ENCODE measurements around the gene MTCL1.

MTCL1 gene

GRCh38 chr18:8703092-8703709 lies 2.2 kb upstream of the MTCL1 start:
- no peak for ATAC-seq
- no peak overlapping the region for H3K27ac Mint-ChIP-seq
- peaks cover 53% of the 10 kb centered on the region for H3K27me3 Mint-ChIP-seq
- peak overlapping the region; percentile 15 for H3K4me3 Mint-ChIP-seq
- peaks cover 31% of the 10 kb centered on the region for H3K4me1 Mint-ChIP-seq
- no peaks in the 10 kb centered on the region for H3K36me3 Mint-ChIP-seq
- no peaks in the 10 kb centered on the region for H3K9me3 Mint-ChIP-seq

GRCh38 chr18:8703781-8704301 lies 1.5 kb upstream of the MTCL1 start:
- peaks cover 53% of the 10 kb centered on the region for H3K27me3 Mint-ChIP-seq
- H3K4me3 Mint-ChIP-seq, result peak overlapping the region; percentile 95
- peak overlapping the region; percentile 69 for H3K27ac Mint-ChIP-seq
- H3K4me1 Mint-ChIP-seq, result peaks cover 31% of the 10 kb centered on the region
- ATAC-seq, result no peak
- H3K9me3 Mint-ChIP-seq, result no peaks in the 10 kb centered on the region
- no peaks in the 10 kb centered on the region for H3K36me3 Mint-ChIP-seq

GRCh38 chr18:8704361-8705237 lies 757 bp upstream of the MTCL1 start:
- ATAC-seq, result peak; percentile 94
- H3K4me1 Mint-ChIP-seq, result peaks cover 31% of the 10 kb centered on the region
- no peaks in the 10 kb centered on the region for H3K36me3 Mint-ChIP-seq
- no peaks in the 10 kb centered on the region for H3K9me3 Mint-ChIP-seq
- H3K27ac Mint-ChIP-seq, result peak overlapping the region; percentile 69
- H3K4me3 Mint-ChIP-seq, result peak overlapping the region; percentile 95
- peaks cover 48% of the 10 kb centered on the region for H3K27me3 Mint-ChIP-seq

- Mint-ChIP-seq H3K4me3 (peak overlapping the region; percentile 94), H3K4me1 (peaks cover 31% of the 10 kb centered on the region), H3K27ac (peak overlapping the region; percentile 53), H3K36me3 (no peaks in the 10 kb centered on the region), H3K9me3 (no peaks in the 10 kb centered on the region), H3K27me3 (peaks cover 42% of the 10 kb centered on the region)
- peak; percentile 0 for ATAC-seq
Observed at GRCh38 chr18:8705961-8706790, 820 bp downstream of the MTCL1 start.

- ATAC-seq, result no peak
- Mint-ChIP-seq H3K4me3 (peak overlapping the region; percentile 94), H3K36me3 (no peaks in the 10 kb centered on the region), H3K27ac (peak overlapping the region; percentile 53), H3K4me1 (peaks cover 31% of the 10 kb centered on the region), H3K9me3 (no peaks in the 10 kb centered on the region), H3K27me3 (peaks cover 41% of the 10 kb centered on the region)
Observed at GRCh38 chr18:8706791-8707555, 1.6 kb downstream of the MTCL1 start.

GRCh38 chr18:8707556-8708300 lies 2.4 kb downstream of the MTCL1 start:
- Mint-ChIP-seq H3K4me1 (peaks cover 31% of the 10 kb centered on the region), H3K36me3 (no peaks in the 10 kb centered on the region), H3K4me3 (peak overlapping the region; percentile 94), H3K27ac (no peak overlapping the region), H3K9me3 (no peaks in the 10 kb centered on the region), H3K27me3 (peaks cover 33% of the 10 kb centered on the region)
- no peak for ATAC-seq

- Mint-ChIP-seq H3K9me3 (no peaks in the 10 kb centered on the region), H3K4me1 (peaks cover 23% of the 10 kb centered on the region), H3K27ac (no peak overlapping the region), H3K4me3 (no peak overlapping the region), H3K27me3 (peaks cover 24% of the 10 kb centered on the region), H3K36me3 (no peaks in the 10 kb centered on the region)
- no peak for ATAC-seq
Observed at GRCh38 chr18:8708670-8709069, 3.3 kb downstream of the MTCL1 start.

GRCh38 chr18:8709248-8710059 lies 4.1 kb downstream of the MTCL1 start:
- Mint-ChIP-seq H3K27me3 (peaks cover 16% of the 10 kb centered on the region), H3K27ac (no peak overlapping the region), H3K4me1 (peaks cover 15% of the 10 kb centered on the region), H3K4me3 (no peak overlapping the region), H3K9me3 (no peaks in the 10 kb centered on the region), H3K36me3 (no peaks in the 10 kb centered on the region)
- no peak for ATAC-seq

- Mint-ChIP-seq H3K36me3 (no peaks in the 10 kb centered on the region), H3K9me3 (no peaks in the 10 kb centered on the region), H3K27ac (no peak overlapping the region), H3K4me1 (peaks cover 8% of the 10 kb centered on the region), H3K27me3 (peaks cover 13% of the 10 kb centered on the region), H3K4me3 (no peak overlapping the region)
- ATAC-seq, result no peak
Observed at GRCh38 chr18:8711736-8712135, 6.4 kb downstream of the MTCL1 start.

- no peak for ATAC-seq
- Mint-ChIP-seq H3K4me3 (no peak overlapping the region), H3K9me3 (no peaks in the 10 kb centered on the region), H3K36me3 (no peaks in the 10 kb centered on the region), H3K4me1 (no peaks in the 10 kb centered on the region), H3K27ac (no peak overlapping the region), H3K27me3 (peaks cover 10% of the 10 kb centered on the region)
Observed at GRCh38 chr18:8713691-8714090, 8.3 kb downstream of the MTCL1 start.

- Mint-ChIP-seq H3K36me3 (no peaks in the 10 kb centered on the region), H3K4me1 (no peaks in the 10 kb centered on the region), H3K27ac (no peak overlapping the region), H3K27me3 (peaks cover 10% of the 10 kb centered on the region), H3K9me3 (no peaks in the 10 kb centered on the region), H3K4me3 (no peak overlapping the region)
- ATAC-seq, result no peak
Observed at GRCh38 chr18:8715599-8715998, 10.2 kb downstream of the MTCL1 start.

GRCh38 chr18:8717011-8717770 lies 11.8 kb downstream of the MTCL1 start:
- no peak overlapping the region for H3K4me3 Mint-ChIP-seq
- peaks cover 10% of the 10 kb centered on the region for H3K27me3 Mint-ChIP-seq

GRCh38 chr18:8718401-8718913 lies 13.1 kb downstream of the MTCL1 start:
- H3K27ac Mint-ChIP-seq, result no peak overlapping the region
- no peak overlapping the region for H3K4me3 Mint-ChIP-seq
- H3K27me3 Mint-ChIP-seq, result peaks cover 10% of the 10 kb centered on the region
- H3K9me3 Mint-ChIP-seq, result no peaks in the 10 kb centered on the region
- no peaks in the 10 kb centered on the region for H3K36me3 Mint-ChIP-seq
- H3K4me1 Mint-ChIP-seq, result no peaks in the 10 kb centered on the region
- ATAC-seq, result no peak

More at GRCh38 chr18:8717011-8717770, 11.8 kb downstream of the MTCL1 start:
- ATAC-seq, result no peak
- Mint-ChIP-seq H3K9me3 (no peaks in the 10 kb centered on the region), H3K36me3 (no peaks in the 10 kb centered on the region), H3K4me1 (no peaks in the 10 kb centered on the region), H3K27ac (no peak overlapping the region)
